ENCODE measurements around the gene PGM3.

The PGM3 gene

GRCh38 chr6:83220121-83220520 is 27.1 kb upstream of the PGM3 start:
- in situ Hi-C loops (cut with MboI; ENCODE audit: low pct_unique_long_range_greater_than_20kb, low sequenced_read_pairs, unreplicated experiment), result loop anchor here (5.0 to 25.0 kb wide), 2 partner anchors 153 to 983 kb away; partner anchors contain the start of genes DOP1A, IBTK and UBE3D
- no peak for DNase-seq (ENCODE audit: low spot score)
- TF ChIP-seq, protein P1, sequence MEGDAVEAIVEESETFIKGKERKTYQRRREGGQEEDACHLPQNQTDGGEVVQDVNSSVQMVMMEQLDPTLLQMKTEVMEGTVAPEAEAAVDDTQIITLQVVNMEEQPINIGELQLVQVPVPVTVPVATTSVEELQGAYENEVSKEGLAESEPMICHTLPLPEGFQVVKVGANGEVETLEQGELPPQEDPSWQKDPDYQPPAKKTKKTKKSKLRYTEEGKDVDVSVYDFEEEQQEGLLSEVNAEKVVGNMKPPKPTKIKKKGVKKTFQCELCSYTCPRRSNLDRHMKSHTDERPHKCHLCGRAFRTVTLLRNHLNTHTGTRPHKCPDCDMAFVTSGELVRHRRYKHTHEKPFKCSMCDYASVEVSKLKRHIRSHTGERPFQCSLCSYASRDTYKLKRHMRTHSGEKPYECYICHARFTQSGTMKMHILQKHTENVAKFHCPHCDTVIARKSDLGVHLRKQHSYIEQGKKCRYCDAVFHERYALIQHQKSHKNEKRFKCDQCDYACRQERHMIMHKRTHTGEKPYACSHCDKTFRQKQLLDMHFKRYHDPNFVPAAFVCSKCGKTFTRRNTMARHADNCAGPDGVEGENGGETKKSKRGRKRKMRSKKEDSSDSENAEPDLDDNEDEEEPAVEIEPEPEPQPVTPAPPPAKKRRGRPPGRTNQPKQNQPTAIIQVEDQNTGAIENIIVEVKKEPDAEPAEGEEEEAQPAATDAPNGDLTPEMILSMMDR (IDR thresholded peaks at IDR 0.05; ENCODE audit: extremely low read depth, insufficient read depth, missing control alignments), result no peak

DNA sequence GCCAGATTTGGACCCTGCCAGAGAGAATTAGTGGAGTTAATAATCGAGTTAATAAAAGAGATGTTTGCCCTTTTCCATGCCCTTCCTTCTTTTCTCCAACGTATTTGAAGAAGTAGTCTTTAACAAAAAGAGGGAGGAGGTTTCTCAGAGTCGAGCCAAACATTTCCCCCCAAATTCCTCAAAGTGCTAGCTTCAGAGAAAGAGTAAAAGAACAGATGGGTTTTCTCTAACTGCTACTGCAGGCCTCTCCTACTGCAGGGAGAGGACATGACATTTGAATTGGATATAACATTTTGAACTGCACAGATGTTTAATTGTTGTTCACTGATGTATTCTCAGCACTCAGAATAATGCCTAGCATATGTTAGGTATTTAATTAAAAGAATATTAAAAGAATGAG is 25.6 kb upstream of the PGM3 start:
- TF ChIP-seq, protein P1 (IDR thresholded peaks at IDR 0.05; ENCODE audit: extremely low read depth, insufficient read depth, missing control alignments), result no peak
- in situ Hi-C loops (cut with MboI; ENCODE audit: low pct_unique_long_range_greater_than_20kb, low sequenced_read_pairs, unreplicated experiment), result loop anchor here (25.0 kb wide), 1 partner anchor 981 kb away; the partner anchor contains the start of gene IBTK
- no peak for DNase-seq (ENCODE audit: low spot score)

- TF ChIP-seq, protein P1 (IDR thresholded peaks at IDR 0.05; ENCODE audit: extremely low read depth, insufficient read depth, missing control alignments), result no peak
- in situ Hi-C loops (cut with MboI; ENCODE audit: low pct_unique_long_range_greater_than_20kb, low sequenced_read_pairs, unreplicated experiment), result loop anchor here (25.0 kb wide), 1 partner anchor 980 kb away; the partner anchor contains the start of gene IBTK
- no peak for DNase-seq (ENCODE audit: low spot score)
These were observed 23.7 kb upstream of the PGM3 start for GRCh38 chr6:83216806-83217205.

- DNase-seq (ENCODE audit: low spot score), result peak; percentile 31
- TF ChIP-seq, protein P1 (IDR thresholded peaks at IDR 0.05; ENCODE audit: extremely low read depth, insufficient read depth, missing control alignments), result peak; percentile 81
- in situ Hi-C loops (cut with MboI; ENCODE audit: low pct_unique_long_range_greater_than_20kb, low sequenced_read_pairs, unreplicated experiment), result loop anchor here (25.0 kb wide), 1 partner anchor 978 kb away; the partner anchor contains the start of gene IBTK
These were observed 22.3 kb upstream of the PGM3 start for GRCh38 chr6:83215131-83216047.

DNA sequence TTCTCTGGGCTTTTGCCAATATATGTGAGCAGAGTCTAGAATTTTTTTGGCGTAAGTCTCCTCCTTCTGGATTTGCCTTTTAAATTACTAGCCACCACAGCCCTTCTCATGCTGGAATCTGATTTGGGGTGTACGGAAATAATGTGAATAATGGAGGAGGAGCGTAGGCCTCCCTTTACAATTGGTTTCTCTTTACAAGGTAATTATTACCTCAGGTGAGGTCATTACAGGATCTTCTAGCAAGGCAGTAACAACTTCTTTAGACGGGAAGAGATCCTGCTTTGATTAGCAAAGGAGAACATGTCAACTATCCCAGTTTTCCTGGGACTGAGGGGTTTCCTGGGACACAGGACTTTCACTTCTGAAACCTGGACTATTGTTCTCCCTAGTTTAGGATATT is 9.0 kb upstream of the PGM3 start:
- TF ChIP-seq, protein P1 (IDR thresholded peaks at IDR 0.05; ENCODE audit: extremely low read depth, insufficient read depth, missing control alignments), result no peak
- no peak for DNase-seq (ENCODE audit: low spot score)
- in situ Hi-C loops (cut with MboI; ENCODE audit: low pct_unique_long_range_greater_than_20kb, low sequenced_read_pairs, unreplicated experiment), result loop anchor here (25.0 kb wide), 1 partner anchor 965 kb away; the partner anchor contains the start of gene IBTK

GRCh38 chr6:83199863-83200225 is 6.8 kb upstream of the PGM3 start:
- in situ Hi-C loops (cut with MboI; ENCODE audit: low pct_unique_long_range_greater_than_20kb, low sequenced_read_pairs, unreplicated experiment), result loop anchor here (25.0 kb wide), 1 partner anchor 963 kb away; the partner anchor contains the start of gene IBTK
- DNase-seq (ENCODE audit: low spot score), result no peak
- TF ChIP-seq, protein P1 (IDR thresholded peaks at IDR 0.05; ENCODE audit: extremely low read depth, insufficient read depth, missing control alignments), result no peak
